ENCODE measurements around the gene CLDN22. TPM values are rescaled to one million over a fixed set of nuclear protein-coding genes. Genes with fewer than 3 reads are reported as not detected.
A peak's percentile ranks its signal among the peaks of the same experiment; 100 is the strongest.

The CLDN22 gene
- not detected for total RNA-seq
- not detected for polyA plus RNA-seq
- total RNA-seq: not detected

- Histone ChIP-seq H3K36me3 (ENCODE audit: control insufficient read depth in 2 of 3, insufficient read depth in 3 of 3, low read length in 3 of 3) (no peaks in the 10 kb centered on the region), H3K27me3 (ENCODE audit: control insufficient read depth in 2 of 2, insufficient read depth in 2 of 2, low read length in 2 of 2) (no peaks in the 10 kb centered on the region), H3K9me3 (ENCODE audit: control insufficient read depth in 2 of 3, low read length in 3 of 3) (no peaks in the 10 kb centered on the region), H3K4me1 (ENCODE audit: control insufficient read depth in 2 of 2, insufficient read depth in 2 of 2, low read length in 2 of 2) (no peaks in the 10 kb centered on the region), H3K4me3 (ENCODE audit: low read length) (no peak within 1 kb of the TSS), H3K27ac (ENCODE audit: low read depth, low read length) (no peak within 1 kb of the TSS)
- intact Hi-C loops (cut with micrococcal nuclease): no loop called here
- peaks cover 5 to 26% (median 15%) of the 10 kb centered on the region in 7 donors for H3K4me1 Mint-ChIP-seq
- no peaks in the 10 kb centered on the region for H3K36me3 Mint-ChIP-seq
- H3K9me3 Mint-ChIP-seq: no peaks in the 10 kb centered on the region
- peak within 1 kb of the TSS in 3 of 10 donors; percentile 23 to 49 (median 36) for H3K4me3 Mint-ChIP-seq
- POLR2A ChIA-PET: no interaction called here
- DNase-seq (no peak), ATAC-seq (no peak)
- peak within 1 kb of the TSS in 4 of 9 donors; percentile 0 to 58 (median 16) for H3K27ac Mint-ChIP-seq
- H3K27me3 Mint-ChIP-seq: peaks cover 0 to 2% (median 0%) of the 10 kb centered on the region in 5 donors
- CTCF ChIA-PET: no interaction called here
Measured at GRCh38 chr4:183320211-183321059, at the start of gene CLDN22. TSS of gene CLDN22 (minus strand) at chr4:183320276. CDS start at chr4:183320218, 58 bp downstream.

- no peaks in the 10 kb centered on the region for H3K27me3 ChIP-seq (ENCODE audit: control insufficient read depth in 2 of 2, insufficient read depth in 2 of 2, low read length in 2 of 2)
- no peaks in the 10 kb centered on the region for H3K4me1 ChIP-seq (ENCODE audit: control insufficient read depth in 2 of 2, insufficient read depth in 2 of 2, low read length in 2 of 2)
- intact Hi-C loops (cut with micrococcal nuclease): no loop called here
- DNase-seq (no peak), ATAC-seq (no peak)
- peaks cover 0 to 23% (median 6%) of the 10 kb centered on the region in 11 donors for H3K9me3 Mint-ChIP-seq
- no peak overlapping the region for H3K4me3 Mint-ChIP-seq
- H3K9me3 ChIP-seq (ENCODE audit: control insufficient read depth in 2 of 3, low read length in 3 of 3): peaks cover 0 to 3% (median 0%) of the 10 kb centered on the region in 3 experiments
- H3K4me1 Mint-ChIP-seq: no peaks in the 10 kb centered on the region
- POLR2A ChIA-PET: no interaction called here
- CTCF ChIA-PET: no interaction called here
- H3K36me3 ChIP-seq (ENCODE audit: control insufficient read depth in 2 of 3, insufficient read depth in 3 of 3, low read length in 3 of 3): no peaks in the 10 kb centered on the region
- no peak overlapping the region for H3K27ac ChIP-seq (ENCODE audit: low read depth, low read length)
- H3K4me3 ChIP-seq (ENCODE audit: low read length): no peak overlapping the region
- H3K27ac Mint-ChIP-seq: no peak overlapping the region
- no peaks in the 10 kb centered on the region for H3K27me3 Mint-ChIP-seq
- peaks cover 0 to 3% (median 0%) of the 10 kb centered on the region in 5 donors for H3K36me3 Mint-ChIP-seq
Measured at GRCh38 chr4:183369073-183369472, 49.0 kb upstream of the CLDN22 start.

- ATAC-seq (no peak), DNase-seq (no peak)
- peaks cover 0 to 4% (median 0%) of the 10 kb centered on the region in 5 donors for H3K27me3 Mint-ChIP-seq
- peaks cover 0 to 2% (median 0%) of the 10 kb centered on the region in 11 donors for H3K9me3 Mint-ChIP-seq
- no peak overlapping the region for H3K4me3 Mint-ChIP-seq
- H3K27ac ChIP-seq (ENCODE audit: low read depth, low read length): no peak overlapping the region
- H3K36me3 Mint-ChIP-seq: peaks cover 0 to 3% (median 0%) of the 10 kb centered on the region in 5 donors
- no peaks in the 10 kb centered on the region for H3K4me1 Mint-ChIP-seq
- no peaks in the 10 kb centered on the region for H3K36me3 ChIP-seq (ENCODE audit: control insufficient read depth in 2 of 3, insufficient read depth in 3 of 3, low read length in 3 of 3)
- POLR2A ChIA-PET: no interaction called here
- no peaks in the 10 kb centered on the region for H3K9me3 ChIP-seq (ENCODE audit: control insufficient read depth in 2 of 3, low read length in 3 of 3)
- no peak overlapping the region for H3K27ac Mint-ChIP-seq
- H3K4me3 ChIP-seq (ENCODE audit: low read length): no peak overlapping the region
- CTCF ChIA-PET: no interaction called here
- H3K4me1 ChIP-seq (ENCODE audit: control insufficient read depth in 2 of 2, insufficient read depth in 2 of 2, low read length in 2 of 2): no peaks in the 10 kb centered on the region
- no peaks in the 10 kb centered on the region for H3K27me3 ChIP-seq (ENCODE audit: control insufficient read depth in 2 of 2, insufficient read depth in 2 of 2, low read length in 2 of 2)
- intact Hi-C loops (cut with micrococcal nuclease): no loop called here
Measured at GRCh38 chr4:183366206-183366835, 46.2 kb upstream of the CLDN22 start.

- Mint-ChIP-seq H3K4me3 (no peak overlapping the region), H3K27ac (no peak overlapping the region), H3K4me1 (no peaks in the 10 kb centered on the region), H3K9me3 (peaks cover 0 to 2% (median 0%) of the 10 kb centered on the region in 11 donors), H3K36me3 (peaks cover 0 to 3% (median 0%) of the 10 kb centered on the region in 5 donors), H3K27me3 (peaks cover 0 to 4% (median 0%) of the 10 kb centered on the region in 5 donors)
- intact Hi-C loops (cut with micrococcal nuclease): loop anchor here in 1 of 2 donors (5.0 kb wide), 1 partner anchor 33 kb away; no protein-coding TSS in a partner anchor
- ATAC-seq (no peak), DNase-seq (no peak)
- H3K4me3 ChIP-seq (ENCODE audit: low read length): no peak overlapping the region
- H3K4me1 ChIP-seq (ENCODE audit: control insufficient read depth in 2 of 2, insufficient read depth in 2 of 2, low read length in 2 of 2): no peaks in the 10 kb centered on the region
- CTCF ChIA-PET: no interaction called here
- no peaks in the 10 kb centered on the region for H3K27me3 ChIP-seq (ENCODE audit: control insufficient read depth in 2 of 2, insufficient read depth in 2 of 2, low read length in 2 of 2)
- H3K36me3 ChIP-seq (ENCODE audit: control insufficient read depth in 2 of 3, insufficient read depth in 3 of 3, low read length in 3 of 3): no peaks in the 10 kb centered on the region
- H3K9me3 ChIP-seq (ENCODE audit: control insufficient read depth in 2 of 3, low read length in 3 of 3): no peaks in the 10 kb centered on the region
- POLR2A ChIA-PET: no interaction called here
- H3K27ac ChIP-seq (ENCODE audit: low read depth, low read length): no peak overlapping the region
Measured at GRCh38 chr4:183364025-183364424, 43.9 kb upstream of the CLDN22 start.

GRCh38 chr4:183362916-183363542 is 43.0 kb upstream of the CLDN22 start:
- H3K4me3 ChIP-seq (ENCODE audit: low read length): no peak overlapping the region
- CTCF ChIA-PET: no interaction called here
- no peaks in the 10 kb centered on the region for H3K36me3 ChIP-seq (ENCODE audit: control insufficient read depth in 2 of 3, insufficient read depth in 3 of 3, low read length in 3 of 3)
- Mint-ChIP-seq H3K4me3 (no peak overlapping the region), H3K9me3 (peaks cover 0 to 2% (median 0%) of the 10 kb centered on the region in 11 donors), H3K36me3 (no peaks in the 10 kb centered on the region), H3K27ac (no peak overlapping the region), H3K27me3 (peaks cover 0 to 4% (median 0%) of the 10 kb centered on the region in 5 donors), H3K4me1 (no peaks in the 10 kb centered on the region)
- H3K27ac ChIP-seq (ENCODE audit: low read depth, low read length): no peak overlapping the region
- no peak for ATAC-seq
- POLR2A ChIA-PET: no interaction called here
- DNase-seq: no peak
- no peaks in the 10 kb centered on the region for H3K9me3 ChIP-seq (ENCODE audit: control insufficient read depth in 2 of 3, low read length in 3 of 3)
- intact Hi-C loops (cut with micrococcal nuclease): loop anchor here in 1 of 2 donors (5.0 kb wide), 1 partner anchor 34 kb away; no protein-coding TSS in a partner anchor
- H3K27me3 ChIP-seq (ENCODE audit: control insufficient read depth in 2 of 2, insufficient read depth in 2 of 2, low read length in 2 of 2): no peaks in the 10 kb centered on the region
- H3K4me1 ChIP-seq (ENCODE audit: control insufficient read depth in 2 of 2, insufficient read depth in 2 of 2, low read length in 2 of 2): no peaks in the 10 kb centered on the region

GRCh38 chr4:183362036-183362435 is 42.0 kb upstream of the CLDN22 start:
- intact Hi-C loops (cut with micrococcal nuclease): loop anchor here in 1 of 2 donors (5.0 kb wide), 1 partner anchor 35 kb away; no protein-coding TSS in a partner anchor
- Histone ChIP-seq H3K36me3 (ENCODE audit: control insufficient read depth in 2 of 3, insufficient read depth in 3 of 3, low read length in 3 of 3) (no peaks in the 10 kb centered on the region), H3K27ac (ENCODE audit: low read depth, low read length) (no peak overlapping the region), H3K4me1 (ENCODE audit: control insufficient read depth in 2 of 2, insufficient read depth in 2 of 2, low read length in 2 of 2) (no peaks in the 10 kb centered on the region), H3K4me3 (ENCODE audit: low read length) (no peak overlapping the region), H3K27me3 (ENCODE audit: control insufficient read depth in 2 of 2, insufficient read depth in 2 of 2, low read length in 2 of 2) (no peaks in the 10 kb centered on the region), H3K9me3 (ENCODE audit: control insufficient read depth in 2 of 3, low read length in 3 of 3) (no peaks in the 10 kb centered on the region)
- no peaks in the 10 kb centered on the region for H3K4me1 Mint-ChIP-seq
- no peak overlapping the region for H3K4me3 Mint-ChIP-seq
- DNase-seq: no peak
- POLR2A ChIA-PET: no interaction called here
- peaks cover 0 to 3% (median 0%) of the 10 kb centered on the region in 11 donors for H3K9me3 Mint-ChIP-seq
- no peak for ATAC-seq
- CTCF ChIA-PET: no interaction called here
- H3K36me3 Mint-ChIP-seq: no peaks in the 10 kb centered on the region
- H3K27me3 Mint-ChIP-seq: peaks cover 0 to 4% (median 0%) of the 10 kb centered on the region in 5 donors
- H3K27ac Mint-ChIP-seq: no peak overlapping the region

All from naive thymus-derived CD4-positive, alpha-beta T cell (primary cell).